Keratinocyte (primary cell): ENCODE results near the gene AXIN1. TPM values are rescaled to one million over a fixed set of nuclear protein-coding genes. Genes with fewer than 3 reads are reported as not detected.

Experiments used
- DNase-seq: peaks from one replicate; pipeline ENCODE4 v3.0.0-alpha.2; 2011; ENCODE audit warnings: low read depth, missing footprints, low spot score
- FAIRE-seq: peaks from 2 replicates; lab custom pipeline; 2011; peaks lifted over from hg19 to GRCh38; lab: Jason Lieb, UNC
- H2AFZ ChIP-seq: 2 replicates; pipeline ENCODE4 v1.6.0; 2012; ENCODE audit warnings: low read length, control low read depth, inconsistent platforms; ENCODE audit not compliant: control insufficient read depth
- H3K27ac ChIP-seq: 2 replicates; pipeline ENCODE4 v1.5.1; 2011; ENCODE audit warnings: low read length; ENCODE audit not compliant: control insufficient read depth, insufficient read depth
- H3K27me3 ChIP-seq: 3 replicates; pipeline ENCODE4 v1.6.0; 2011; ENCODE audit warnings: low read length; ENCODE audit not compliant: control insufficient read depth, insufficient read depth; ENCODE audit errors: extremely low read depth
- H3K36me3 ChIP-seq, 2 experiments: 2 replicates in 1 of 2; 3 replicates in 1 of 2; pipeline ENCODE4 v1.5.1; 2011; ENCODE audit warnings: low read length in 2 of 2, mild to moderate bottlenecking in 1 of 2; ENCODE audit not compliant: control insufficient read depth in 2 of 2, insufficient read depth in 2 of 2; ENCODE audit errors: extremely low read depth in 1 of 2
- H3K4me1 ChIP-seq: 3 replicates; pipeline ENCODE4 v1.5.1; 2011; ENCODE audit warnings: low read length; ENCODE audit not compliant: control insufficient read depth, insufficient read depth; ENCODE audit errors: extremely low read depth
- H3K4me2 ChIP-seq: 3 replicates; pipeline ENCODE4 v1.6.0; 2011; ENCODE audit warnings: low read depth, low read length; ENCODE audit not compliant: control insufficient read depth, insufficient read depth; ENCODE audit errors: extremely low read depth
- H3K4me3 ChIP-seq, 3 experiments: fragments of 200-600 bp in 1 of 3; sonication (generic) in 1 of 3; 2 replicates in 2 of 3; 3 replicates in 1 of 3; pipeline ENCODE4 v1.5.1; 2011 to 2016; ENCODE audit warnings: low read length in 3 of 3, mild to moderate bottlenecking in 3 of 3, control low read depth in 2 of 3, inconsistent platforms in 1 of 3, low read depth in 1 of 3, mixed read lengths in 1 of 3, mixed run types in 1 of 3, moderate library complexity in 1 of 3; ENCODE audit not compliant: control insufficient read depth in 2 of 3, insufficient read depth in 2 of 3; ENCODE audit errors: extremely low read depth in 1 of 3
- H3K79me2 ChIP-seq: 2 replicates; pipeline ENCODE4 v1.6.0; 2012; ENCODE audit warnings: low read length; ENCODE audit not compliant: control insufficient read depth, insufficient read depth
- H3K9ac ChIP-seq: 3 replicates; pipeline ENCODE4 v1.6.0; 2011; ENCODE audit warnings: low read length; ENCODE audit not compliant: control insufficient read depth, insufficient read depth; ENCODE audit errors: extremely low read depth
- H3K9me1 ChIP-seq: 3 replicates; pipeline ENCODE4 v1.6.0; 2011; ENCODE audit warnings: low read length; ENCODE audit not compliant: control insufficient read depth, insufficient read depth; ENCODE audit errors: extremely low read depth
- H3K9me3 ChIP-seq: 2 replicates; pipeline ENCODE4 v1.5.1; 2012; ENCODE audit warnings: low read depth, low read length; ENCODE audit not compliant: control insufficient read depth
- H4K20me1 ChIP-seq: 3 replicates; pipeline ENCODE4 v1.6.0; 2011; ENCODE audit warnings: low read length; ENCODE audit not compliant: control insufficient read depth, insufficient read depth; ENCODE audit errors: extremely low read depth
- EZH2 ChIP-seq: IDR thresholded peaks from one replicate; pipeline ENCODE4 v1.6.1; 2012; ENCODE audit warnings: inconsistent platforms, mild to moderate bottlenecking, low read length, moderate library complexity
- dilution Hi-C: fragments of 300-500 bp; cut with MboI; formaldehyde crosslinking; loops from one replicate; pipeline ENCODE4 v1.7.0; 2020; ENCODE audit warnings: low sequenced_read_pairs; ENCODE audit not compliant: extremely low pct_ligation_motif_present
- polyA plus RNA-seq, 5 experiments: library from polyadenylated mRNA; depleted of rRNA in 3 of 5; stranded (reverse) in 3 of 5; stranded (forward) in 1 of 5; unstranded in 1 of 5; fragments of >200 nt; gene quantifications; 1 replicate in 1 of 5; 2 replicates in 3 of 5; 3 replicates in 1 of 5; pipeline versions ENCODE4 v1.2.1 to v1.2.3, GENCODE V29; 2011 to 2012; ENCODE audit warnings: missing spikeins in 2 of 5, low read depth in 1 of 5, low replicate concordance in 1 of 5
- TF ChIP-seq, protein P1 (sequence below), 3 experiments: IDR thresholded peaks in 1 of 3; conservative IDR thresholded peaks in 1 of 3; optimal IDR thresholded peaks in 1 of 3; 2 replicates in 2 of 3; 3 replicates in 1 of 3; pipeline versions ENCODE3 to v1.5.1; 2011; ENCODE audit warnings: low read length in 3 of 3, mild to moderate bottlenecking in 3 of 3, moderate library complexity in 2 of 3, control low read depth in 1 of 3, inconsistent platforms in 1 of 3; ENCODE audit not compliant: insufficient read depth in 2 of 3; ENCODE audit errors: extremely low read depth in 1 of 3

Gene AXIN1
- polyA plus RNA-seq, 1 donor (not counting 4 experiments of a cell fraction or from before 2014, with no cell fraction given): 8.8 TPM

DNA sequence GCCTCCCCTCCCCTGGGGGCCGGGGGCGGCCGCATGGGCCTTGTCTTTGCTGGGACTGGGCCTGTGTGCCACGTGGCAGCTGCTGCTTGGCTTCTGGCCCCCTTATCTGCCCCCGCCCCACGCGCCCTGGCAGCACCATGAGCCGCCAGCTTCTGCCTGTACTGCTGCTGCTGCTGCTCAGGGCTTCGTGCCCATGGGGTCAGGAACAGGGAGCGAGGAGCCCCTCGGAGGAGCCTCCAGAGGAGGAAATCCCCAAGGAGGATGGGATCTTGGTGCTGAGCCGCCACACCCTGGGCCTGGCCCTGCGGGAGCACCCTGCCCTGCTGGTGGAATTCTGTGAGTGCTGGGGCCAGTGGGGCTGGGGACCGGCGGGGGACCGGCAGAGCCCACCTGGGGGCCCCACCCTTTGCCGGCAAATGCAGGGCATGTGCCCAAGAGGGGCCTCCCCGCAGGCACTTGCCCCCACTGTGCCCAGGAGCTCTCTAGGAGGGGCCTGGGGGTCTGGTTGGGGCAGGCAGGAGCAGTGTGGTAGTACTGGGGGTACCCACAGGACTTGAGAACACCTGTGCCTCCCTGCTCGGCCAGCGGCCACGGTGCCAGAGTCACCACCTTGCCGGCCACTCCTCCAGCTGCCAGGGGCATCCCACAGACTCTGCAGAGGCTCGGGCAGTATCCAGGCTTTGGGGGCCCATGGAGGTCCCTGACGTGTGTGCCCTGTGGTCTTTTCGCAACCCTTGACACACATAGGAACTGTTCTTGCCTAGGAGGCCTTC lies 69.3 kb downstream of the AXIN1 start, which contains the start of gene PDIA2:
Gene PDIA2, plus strand, starts transcription at position 132 of the 773 bp plus-strand sequence. Its CDS starts 6 bp downstream, at position 138.
- no peak for DNase-seq

DNA sequence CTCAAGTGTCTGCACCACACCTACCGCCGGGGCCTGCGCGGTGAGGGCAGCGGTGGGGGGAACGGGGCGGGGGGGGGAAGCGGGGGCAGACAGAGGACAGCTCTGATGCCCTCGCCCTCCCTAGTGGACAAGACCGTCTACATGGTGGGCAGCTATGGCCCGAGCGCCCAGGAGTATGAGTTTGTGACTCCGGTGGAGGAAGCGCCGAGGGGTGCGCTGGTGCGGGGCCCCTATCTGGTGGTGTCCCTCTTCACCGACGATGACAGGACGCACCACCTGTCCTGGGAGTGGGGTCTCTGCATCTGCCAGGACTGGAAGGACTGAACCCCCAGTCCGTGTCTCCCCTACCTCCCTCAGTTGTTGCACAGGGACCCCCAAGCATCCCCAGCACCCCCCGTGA lies 70.0 kb downstream of the AXIN1 start:
- Histone ChIP-seq H3K36me3 (peaks cover 0 to 2% of the 10 kb centered on the region in 2 experiments), H3K4me2 (no peak overlapping the region), H3K9me3 (no peaks in the 10 kb centered on the region), H3K4me3 (no peak overlapping the region), H3K79me2 (no peaks in the 10 kb centered on the region), H3K9me1 (no peaks in the 10 kb centered on the region), H3K27ac (no peak overlapping the region), H2AFZ (no peak overlapping the region), H3K4me1 (no peaks in the 10 kb centered on the region), H3K9ac (no peak overlapping the region), H3K27me3 (peaks cover 47% of the 10 kb centered on the region), H4K20me1 (no peaks in the 10 kb centered on the region)
- dilution Hi-C loops: no loop called here
- FAIRE-seq: no peak
- DNase-seq: no peak
- TF ChIP-seq, protein P1, sequence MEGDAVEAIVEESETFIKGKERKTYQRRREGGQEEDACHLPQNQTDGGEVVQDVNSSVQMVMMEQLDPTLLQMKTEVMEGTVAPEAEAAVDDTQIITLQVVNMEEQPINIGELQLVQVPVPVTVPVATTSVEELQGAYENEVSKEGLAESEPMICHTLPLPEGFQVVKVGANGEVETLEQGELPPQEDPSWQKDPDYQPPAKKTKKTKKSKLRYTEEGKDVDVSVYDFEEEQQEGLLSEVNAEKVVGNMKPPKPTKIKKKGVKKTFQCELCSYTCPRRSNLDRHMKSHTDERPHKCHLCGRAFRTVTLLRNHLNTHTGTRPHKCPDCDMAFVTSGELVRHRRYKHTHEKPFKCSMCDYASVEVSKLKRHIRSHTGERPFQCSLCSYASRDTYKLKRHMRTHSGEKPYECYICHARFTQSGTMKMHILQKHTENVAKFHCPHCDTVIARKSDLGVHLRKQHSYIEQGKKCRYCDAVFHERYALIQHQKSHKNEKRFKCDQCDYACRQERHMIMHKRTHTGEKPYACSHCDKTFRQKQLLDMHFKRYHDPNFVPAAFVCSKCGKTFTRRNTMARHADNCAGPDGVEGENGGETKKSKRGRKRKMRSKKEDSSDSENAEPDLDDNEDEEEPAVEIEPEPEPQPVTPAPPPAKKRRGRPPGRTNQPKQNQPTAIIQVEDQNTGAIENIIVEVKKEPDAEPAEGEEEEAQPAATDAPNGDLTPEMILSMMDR (optimal IDR thresholded peaks at IDR 0.05 in 1 of 3, IDR thresholded peaks at IDR 0.05 in 1 of 3, conservative IDR thresholded peaks at IDR 0.05 in 1 of 3; ENCODE audit: extremely low read depth in 1 of 3, insufficient read depth in 2 of 3, low read length in 3 of 3): no peak
- TF ChIP-seq EZH2: peak; percentile 5

More for the DNA sequence above, 69.3 kb downstream of the AXIN1 start, which contains the start of gene PDIA2:
- Histone ChIP-seq H4K20me1 (no peaks in the 10 kb centered on the region), H3K79me2 (no peaks in the 10 kb centered on the region), H3K27me3 (peaks cover 47% of the 10 kb centered on the region), H3K36me3 (peaks cover 1 to 8% of the 10 kb centered on the region in 2 experiments), H3K27ac (no peak within 1 kb of the TSS), H3K9me1 (no peaks in the 10 kb centered on the region), H3K9me3 (no peaks in the 10 kb centered on the region), H3K4me1 (no peaks in the 10 kb centered on the region), H3K9ac (no peak within 1 kb of the TSS), H3K4me2 (no peak within 1 kb of the TSS), H2AFZ (no peak within 1 kb of the TSS), H3K4me3 (no peak within 1 kb of the TSS)
- no peak for TF ChIP-seq EZH2
- TF ChIP-seq, protein P1 (optimal IDR thresholded peaks at IDR 0.05 in 1 of 3, IDR thresholded peaks at IDR 0.05 in 1 of 3, conservative IDR thresholded peaks at IDR 0.05 in 1 of 3; ENCODE audit: extremely low read depth in 1 of 3, insufficient read depth in 2 of 3, low read length in 3 of 3): no peak
- dilution Hi-C loops: no loop called here
- FAIRE-seq: no peak
